DOHH2 (cell line): Measurements from ENCODE around the gene XPNPEP3.

ENCODE experiments used
- H3F3A ChIP-seq: fragments of 200-600 bp; sonication (generic), shearing (Covaris generic); 2 replicates; pipeline ENCODE4 v1.6.0; 2016; ENCODE audit warnings: antibody characterized with exemption, mild to moderate bottlenecking; ENCODE audit not compliant: control insufficient read depth, insufficient read depth
- H3K27ac ChIP-seq: fragments of 200-600 bp; sonication (generic); 2 replicates; pipeline ENCODE4 v1.5.1; 2014; ENCODE audit warnings: low read depth, mild to moderate bottlenecking, low read length, moderate library complexity
- H3K27me3 ChIP-seq: fragments of 200-600 bp; sonication (generic); 2 replicates; pipeline ENCODE4 v1.6.1; 2014; ENCODE audit warnings: mild to moderate bottlenecking, low read length, mixed read lengths; ENCODE audit not compliant: control insufficient read depth
- H3K36me3 ChIP-seq: fragments of 200-600 bp; sonication (generic); 2 replicates; pipeline ENCODE4 v1.6.1; 2014; ENCODE audit warnings: mild to moderate bottlenecking, low read length, moderate library complexity, mixed read lengths; ENCODE audit not compliant: control insufficient read depth
- H3K4me1 ChIP-seq: fragments of 200-600 bp; sonication (generic); 2 replicates; pipeline ENCODE4 v1.6.1; 2014; ENCODE audit warnings: mild to moderate bottlenecking, low read length, mixed read lengths; ENCODE audit not compliant: control insufficient read depth
- H3K4me2 ChIP-seq: fragments of 200-600 bp; sonication (generic); 2 replicates; pipeline ENCODE4 v1.6.0; 2014; ENCODE audit warnings: mild to moderate bottlenecking, low read length, moderate library complexity
- H3K4me3 ChIP-seq: fragments of 200-600 bp; sonication (generic); 2 replicates; pipeline ENCODE4 v1.5.1; 2014; ENCODE audit warnings: mild to moderate bottlenecking, low read length, mixed read lengths
- H3K79me2 ChIP-seq: fragments of 200-600 bp; sonication (generic); 2 replicates; pipeline ENCODE4 v1.6.1; 2014; ENCODE audit warnings: mild to moderate bottlenecking, low read length, mixed read lengths; ENCODE audit not compliant: control insufficient read depth
- H3K9me2 ChIP-seq: fragments of 200-600 bp; sonication (generic); replicated peaks from 2 replicates; pipeline ENCODE4 v1.6.1; 2014; ENCODE audit warnings: mild to moderate bottlenecking, low read length, mixed read lengths; ENCODE audit not compliant: control insufficient read depth
- H3K9me3 ChIP-seq: fragments of 200-600 bp; sonication (generic); 2 replicates; pipeline ENCODE4 v1.6.1; 2014; ENCODE audit warnings: antibody characterized with exemption, low read length, mixed read lengths; ENCODE audit not compliant: control insufficient read depth, insufficient read depth
- H4K20me1 ChIP-seq: fragments of 200-600 bp; sonication (generic); 2 replicates; pipeline ENCODE4 v1.6.0; 2014; ENCODE audit warnings: low read depth, mild to moderate bottlenecking, antibody characterized with exemption, low read length, moderate library complexity; ENCODE audit not compliant: control insufficient read depth, insufficient read depth
- CTCF ChIP-seq: fragments of 200-600 bp; sonication (generic); IDR thresholded peaks from one replicate; pipeline ENCODE4 v1.5.1; 2014; ENCODE audit warnings: antibody characterized with exemption, mild to moderate bottlenecking, low read depth, low read length; ENCODE audit not compliant: poor library complexity, severe bottlenecking
- EZH2phosphoT487 ChIP-seq: fragments of 200-600 bp; sonication (generic); IDR thresholded peaks from 2 replicates; pipeline ENCODE4 v1.6.1; 2017; ENCODE audit warnings: borderline replicate concordance, mild to moderate bottlenecking, antibody characterized with exemption, low read length, moderate library complexity, mixed read lengths

XPNPEP3 gene

GRCh38 chr22:40817737-40818136, 39.2 kb upstream of the XPNPEP3 start:
- Histone ChIP-seq H3K4me1 (peaks cover 40% of the 10 kb centered on the region), H3K36me3 (peaks cover 41% of the 10 kb centered on the region), H3K79me2 (peaks cover 61% of the 10 kb centered on the region), H3K27ac (peak overlapping the region; percentile 64), H3K9me3 (no peaks in the 10 kb centered on the region), H3F3A (peaks cover 14% of the 10 kb centered on the region), H4K20me1 (no peaks in the 10 kb centered on the region), H3K27me3 (no peaks in the 10 kb centered on the region), H3K9me2 (no peaks in the 10 kb centered on the region), H3K4me3 (peak overlapping the region; percentile 98), H3K4me2 (peak overlapping the region; percentile 98)
- TF ChIP-seq EZH2phosphoT487 (no peak), CTCF (no peak)

GRCh38 chr22:40818192-40818746, 38.7 kb upstream of the XPNPEP3 start:
- Histone ChIP-seq H3K4me2 (peak overlapping the region; percentile 98), H3K4me3 (peak overlapping the region; percentile 98), H3K4me1 (peaks cover 40% of the 10 kb centered on the region), H3K27me3 (no peaks in the 10 kb centered on the region), H3F3A (peaks cover 20% of the 10 kb centered on the region), H3K36me3 (peaks cover 40% of the 10 kb centered on the region), H3K9me3 (no peaks in the 10 kb centered on the region), H4K20me1 (no peaks in the 10 kb centered on the region), H3K27ac (peak overlapping the region; percentile 64), H3K79me2 (peaks cover 55% of the 10 kb centered on the region), H3K9me2 (no peaks in the 10 kb centered on the region)
- no peak for TF ChIP-seq CTCF
- TF ChIP-seq EZH2phosphoT487: no peak

GRCh38 chr22:40818747-40819598, 38.0 kb upstream of the XPNPEP3 start, which contains the start of gene SLC25A17:
SLC25A17 (minus strand) TSS chr22:40819346; CDS start chr22:40819248, 98 bp downstream.
- TF ChIP-seq CTCF (peak; percentile 68), EZH2phosphoT487 (no peak)
- H3K9me2 ChIP-seq: no peaks in the 10 kb centered on the region
- no peaks in the 10 kb centered on the region for H4K20me1 ChIP-seq
- H3K9me3 ChIP-seq: no peaks in the 10 kb centered on the region
- H3K4me1 ChIP-seq: peaks cover 35% of the 10 kb centered on the region
- H3K36me3 ChIP-seq: peaks cover 41% of the 10 kb centered on the region
- peaks cover 25% of the 10 kb centered on the region for H3F3A ChIP-seq
- H3K79me2 ChIP-seq: peaks cover 48% of the 10 kb centered on the region
- no peaks in the 10 kb centered on the region for H3K27me3 ChIP-seq
- peak within 1 kb of the TSS; percentile 64 for H3K27ac ChIP-seq
- peak within 1 kb of the TSS; percentile 98 for H3K4me3 ChIP-seq
- H3K4me2 ChIP-seq: peak within 1 kb of the TSS; percentile 98
